ENCODE data around the gene SLC44A4.

The SLC44A4 gene

GRCh38 chr6:31884528-31885035 lies 5.8 kb upstream of the SLC44A4 start (continued):
- no peak for TF ChIP-seq TSHZ2 (CRISPR knock-in tag; IDR thresholded peaks at IDR 0.05)
- no peak for TF ChIP-seq POU6F1 (CRISPR knock-in tag; IDR thresholded peaks at IDR 0.05; ENCODE audit: borderline replicate concordance, low read depth)

DNA sequence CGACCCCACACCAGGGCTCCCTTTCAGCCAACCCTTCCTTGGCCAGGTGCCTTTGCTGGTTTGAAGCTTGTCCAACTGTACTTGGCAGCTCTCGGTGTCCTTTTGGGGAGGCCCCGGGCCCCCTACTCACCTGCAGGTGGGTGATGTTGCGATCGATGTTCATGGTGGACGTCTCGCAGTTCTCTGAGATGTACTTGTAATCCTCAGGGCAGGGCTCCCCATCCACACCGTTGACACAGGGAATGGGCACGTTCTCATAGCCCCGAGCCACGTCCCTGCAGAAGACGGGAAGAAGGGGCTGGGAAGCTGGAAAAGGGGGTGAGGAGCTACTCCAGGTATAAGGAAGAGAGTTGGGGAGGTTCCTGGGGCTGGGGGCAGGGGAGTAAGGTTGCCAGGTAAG lies 4.9 kb upstream of the SLC44A4 start:
- no peak for ATAC-seq
- TF ChIP-seq, protein P1, sequence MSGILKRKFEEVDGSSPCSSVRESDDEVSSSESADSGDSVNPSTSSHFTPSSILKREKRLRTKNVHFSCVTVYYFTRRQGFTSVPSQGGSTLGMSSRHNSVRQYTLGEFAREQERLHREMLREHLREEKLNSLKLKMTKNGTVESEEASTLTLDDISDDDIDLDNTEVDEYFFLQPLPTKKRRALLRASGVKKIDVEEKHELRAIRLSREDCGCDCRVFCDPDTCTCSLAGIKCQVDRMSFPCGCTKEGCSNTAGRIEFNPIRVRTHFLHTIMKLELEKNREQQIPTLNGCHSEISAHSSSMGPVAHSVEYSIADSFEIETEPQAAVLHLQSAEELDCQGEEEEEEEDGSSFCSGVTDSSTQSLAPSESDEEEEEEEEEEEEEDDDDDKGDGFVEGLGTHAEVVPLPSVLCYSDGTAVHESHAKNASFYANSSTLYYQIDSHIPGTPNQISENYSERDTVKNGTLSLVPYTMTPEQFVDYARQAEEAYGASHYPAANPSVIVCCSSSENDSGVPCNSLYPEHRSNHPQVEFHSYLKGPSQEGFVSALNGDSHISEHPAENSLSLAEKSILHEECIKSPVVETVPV (CRISPR knock-in tag; IDR thresholded peaks at IDR 0.05) = no peak
- TF ChIP-seq TSHZ2 (CRISPR knock-in tag; IDR thresholded peaks at IDR 0.05) = no peak
- no peak for TF ChIP-seq RARB (CRISPR knock-in tag; IDR thresholded peaks at IDR 0.05)
- TF ChIP-seq OSR1 (CRISPR knock-in tag; IDR thresholded peaks at IDR 0.05) = no peak
- TF ChIP-seq ZC3H10 (CRISPR knock-in tag; IDR thresholded peaks at IDR 0.05) = no peak
- no peak for TF ChIP-seq PATZ1 (CRISPR knock-in tag; IDR thresholded peaks at IDR 0.05; ENCODE audit: borderline replicate concordance)
- TF ChIP-seq PPARA (CRISPR knock-in tag; IDR thresholded peaks at IDR 0.05; ENCODE audit: borderline replicate concordance) = no peak
- no peak for TF ChIP-seq GLIS3 (CRISPR knock-in tag; IDR thresholded peaks at IDR 0.05)
- no peak for TF ChIP-seq ZFP30 (CRISPR knock-in tag; IDR thresholded peaks at IDR 0.05)
- TF ChIP-seq ZNF8 (CRISPR knock-in tag; IDR thresholded peaks at IDR 0.05) = no peak
- no peak for TF ChIP-seq SNAI2 (CRISPR knock-in tag; IDR thresholded peaks at IDR 0.05)

DNA sequence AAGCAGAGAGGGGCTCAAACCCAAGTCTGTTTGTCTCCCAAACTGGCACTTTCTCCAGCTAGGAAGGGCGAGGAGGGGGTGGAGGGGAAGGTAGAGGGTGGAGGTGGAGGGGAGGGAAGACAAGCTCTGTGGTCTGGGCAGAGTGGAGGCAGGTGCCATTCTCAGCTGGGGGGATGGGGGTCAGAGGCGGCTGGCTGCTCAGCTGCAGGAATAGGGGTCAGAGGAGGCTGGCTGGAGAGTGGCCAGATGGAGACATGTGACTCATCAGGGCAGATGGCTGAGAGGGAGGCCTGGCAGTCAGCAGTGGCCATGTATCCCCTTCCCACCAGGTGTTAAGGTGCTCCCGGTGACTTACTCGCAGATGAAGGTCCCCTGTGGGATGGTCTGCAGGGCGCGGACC lies 3.5 kb upstream of the SLC44A4 start:
- TF ChIP-seq ESRRG (CRISPR knock-in tag; IDR thresholded peaks at IDR 0.05) (no peak), CSDC2 (CRISPR knock-in tag; IDR thresholded peaks at IDR 0.05) (no peak), TSHZ2 (CRISPR knock-in tag; IDR thresholded peaks at IDR 0.05) (no peak), ZFP30 (CRISPR knock-in tag; IDR thresholded peaks at IDR 0.05) (no peak)
- peak; percentile 59 for ATAC-seq

All from SK-N-SH treated with all-trans-retinoic acid at 6 μM for 48 hours (cell line).